Liver (tissue), 9 donors: Measurements from ENCODE around the gene COLEC12. TPM values are rescaled to one million over a fixed set of nuclear protein-coding genes. Genes with fewer than 3 reads are reported as not detected.

ENCODE experiments used
- DNase-seq: peaks from one replicate; pipeline ENCODE4 v3.0.0-alpha.2; 2017; ENCODE audit warnings: low spot score
- H3K27ac ChIP-seq, 2 donors: one replicate each; pipeline ENCODE4 v1.7.0; 2013; ENCODE audit warnings: inconsistent platforms in 2 of 2, low read length in 2 of 2, control low read depth in 1 of 2, low read depth in 1 of 2, mild to moderate bottlenecking in 1 of 2
- H3K27me3 ChIP-seq, 4 donors: one replicate each; pipeline versions ENCODE4 v1.6.1 to v1.7.0; 2013; ENCODE audit warnings: low read length in 3 of 4, inconsistent platforms in 1 of 4, mild to moderate bottlenecking in 1 of 4, moderate library complexity in 1 of 4; ENCODE audit not compliant: control insufficient read depth in 4 of 4, insufficient read depth in 4 of 4
- H3K36me3 ChIP-seq, 4 donors: one replicate each; pipeline versions ENCODE4 v1.6.1 to v1.7.0; 2013; ENCODE audit warnings: low read length in 3 of 4, mild to moderate bottlenecking in 3 of 4, low read depth in 1 of 4, moderate library complexity in 1 of 4; ENCODE audit not compliant: control insufficient read depth in 4 of 4, insufficient read depth in 3 of 4
- H3K4me1 ChIP-seq, 4 donors: one replicate each; pipeline versions ENCODE4 v1.6.1 to v1.7.0; 2013; ENCODE audit warnings: low read length in 3 of 4, mild to moderate bottlenecking in 3 of 4, moderate library complexity in 1 of 4; ENCODE audit not compliant: control insufficient read depth in 4 of 4, insufficient read depth in 4 of 4
- H3K4me3 ChIP-seq, 3 donors: one replicate each; pipeline versions ENCODE4 v1.6.1 to v1.7.0; 2013; ENCODE audit warnings: low read length in 3 of 3, control low read depth in 1 of 3, low read depth in 1 of 3, mild to moderate bottlenecking in 1 of 3
- H3K9ac ChIP-seq, 2 donors: one replicate each; pipeline ENCODE4 v1.7.0; 2013; ENCODE audit warnings: low read length in 2 of 2, mild to moderate bottlenecking in 2 of 2, moderate library complexity in 2 of 2, control low read depth in 1 of 2, low read depth in 1 of 2
- H3K9me3 ChIP-seq, 4 donors: one replicate each; pipeline versions ENCODE4 v1.6.1 to v1.7.0; 2013; ENCODE audit warnings: low read length in 3 of 4; ENCODE audit not compliant: control insufficient read depth in 4 of 4
- ATF3 ChIP-seq: IDR thresholded peaks from 2 replicates; pipeline ENCODE4 v1.6.1; 2016; ENCODE audit warnings: antibody characterized with exemption
- CTCF ChIP-seq: fragments of 150-350 bp; IDR thresholded peaks from 2 replicates; pipeline ENCODE4 v1.5.1; 2017; ENCODE audit warnings: improper control_type of control experiment, low read depth, low read length; ENCODE audit not compliant: missing input control
- EGR1 ChIP-seq, 2 donors: IDR thresholded peaks; 2 replicates each; pipeline ENCODE4 v1.6.1; 2016 to 2018; ENCODE audit warnings: antibody characterized with exemption in 2 of 2, low read depth in 2 of 2
- FOXA2 ChIP-seq: IDR thresholded peaks from 2 replicates; pipeline ENCODE4 v1.6.1; 2016; ENCODE audit warnings: antibody characterized with exemption
- GABPA ChIP-seq, 2 donors: IDR thresholded peaks in 1 of 2; conservative IDR thresholded peaks in 1 of 2; 2 replicates each; pipeline ENCODE4 v1.6.1; 2016; ENCODE audit warnings: antibody characterized with exemption in 2 of 2, mild to moderate bottlenecking in 1 of 2, moderate library complexity in 1 of 2
- HNF4A ChIP-seq, 2 donors: conservative IDR thresholded peaks; 2 replicates each; pipeline ENCODE4 v1.6.1; 2016; ENCODE audit warnings: antibody characterized with exemption in 2 of 2, mild to moderate bottlenecking in 2 of 2
- HNF4G ChIP-seq: IDR thresholded peaks from 2 replicates; pipeline ENCODE4 v1.6.1; 2016; ENCODE audit warnings: antibody characterized with exemption
- NR2F2 ChIP-seq: IDR thresholded peaks from 2 replicates; pipeline ENCODE4 v1.6.1; 2016; ENCODE audit warnings: antibody characterized with exemption
- RAD21 ChIP-seq, 2 donors: IDR thresholded peaks; 2 replicates each; pipeline ENCODE4 v1.6.1; 2016; ENCODE audit warnings: antibody characterized with exemption in 2 of 2, mild to moderate bottlenecking in 2 of 2
- REST ChIP-seq: IDR thresholded peaks from 2 replicates; pipeline ENCODE4 v1.6.1; 2016; ENCODE audit warnings: antibody characterized with exemption, mild to moderate bottlenecking
- RXRA ChIP-seq, 2 donors: IDR thresholded peaks; 2 replicates each; pipeline ENCODE4 v1.6.1; 2017 to 2018; ENCODE audit warnings: antibody characterized with exemption in 2 of 2, mild to moderate bottlenecking in 1 of 2
- SP1 ChIP-seq: IDR thresholded peaks from 2 replicates; pipeline ENCODE4 v1.6.1; 2018; ENCODE audit warnings: antibody characterized with exemption, mild to moderate bottlenecking
- TAF1 ChIP-seq: conservative IDR thresholded peaks from 2 replicates; pipeline ENCODE4 v1.6.1; 2016; ENCODE audit warnings: antibody characterized with exemption, mild to moderate bottlenecking
- YY1 ChIP-seq: IDR thresholded peaks from 2 replicates; pipeline ENCODE4 v1.6.1; 2016; ENCODE audit warnings: antibody characterized with exemption, mild to moderate bottlenecking
- WGBS: extraction: QIAGEN DNeasy Blood & Tissue Kit; methylation state at CpG from one replicate; pipeline ENCODE4 v1.1.7; 2013; 5-methylcytosine and 5-hydroxymethylcytosine counted together
- polyA plus RNA-seq, 2 donors: library from polyadenylated mRNA; stranded (reverse) in 1 of 2; unstranded in 1 of 2; fragments of 200-250 nt in 1 of 2; fragments of >200 nt in 1 of 2; fragmentation: Nextera tagmentation in 1 of 2; extraction: Ambion mirVana in 1 of 2; gene quantifications; one replicate each; pipeline versions ENCODE4 v1.2.1 to v1.2.3, GENCODE V29; 2013 to 2015
- total RNA-seq, 2 donors: library from RNA; depleted of rRNA; stranded (reverse); fragments of >200 nt; gene quantifications; one replicate each; pipeline ENCODE4 v1.2.3, GENCODE V29; 2014
- TF ChIP-seq, protein P1 (sequence below): IDR thresholded peaks from 2 replicates; pipeline ENCODE4 v1.6.1; 2016; ENCODE audit warnings: antibody characterized with exemption
- TF ChIP-seq, protein P2 (sequence below): IDR thresholded peaks from 2 replicates; pipeline ENCODE4 v1.6.1; 2016; ENCODE audit warnings: antibody characterized with exemption
- donor health status: healthy.
- donor health status: healthy.
- donor health status: healthy.
- donor health status: healthy.
- donor health status: healthy.

Gene COLEC12
- total and polyA plus RNA-seq, 4 donors: 0.03 to 1.6 (median 0.28) TPM

DNA sequence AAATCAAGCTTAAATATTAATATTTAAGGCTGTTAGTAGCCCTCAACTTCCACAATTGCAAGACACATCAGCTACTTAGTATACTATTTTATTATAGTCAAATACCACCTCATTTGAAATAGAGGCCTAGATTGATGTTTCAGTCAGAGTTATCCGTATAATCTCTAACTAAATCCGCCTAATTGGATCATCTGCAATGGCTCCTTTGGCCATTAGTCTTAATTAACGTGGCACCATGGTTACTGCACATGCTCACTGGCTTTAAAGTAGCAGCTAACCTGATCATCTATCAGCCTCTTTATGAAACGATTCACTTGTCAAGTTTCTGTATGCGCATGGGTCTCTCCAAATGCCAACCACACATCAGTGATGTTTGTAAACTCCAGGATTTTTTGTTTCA lies 112.3 kb downstream of the COLEC12 start:
- Histone ChIP-seq H3K27ac (no peak overlapping the region), H3K4me1 (no peaks in the 10 kb centered on the region), H3K36me3 (no peaks in the 10 kb centered on the region), H3K9me3 (no peaks in the 10 kb centered on the region), H3K27me3 (no peaks in the 10 kb centered on the region), H3K9ac (no peak overlapping the region), H3K4me3 (no peak overlapping the region)
- TF ChIP-seq YY1: no peak
- no peak for TF ChIP-seq CTCF
- TF ChIP-seq REST: no peak
- no peak for TF ChIP-seq GABPA (IDR thresholded peaks at IDR 0.05 in 1 of 2, conservative IDR thresholded peaks at IDR 0.05 in 1 of 2)
- no peak for TF ChIP-seq HNF4A (conservative IDR thresholded peaks at IDR 0.05)
- TF ChIP-seq SP1: no peak
- TF ChIP-seq FOXA2: no peak
- TF ChIP-seq EGR1 (IDR thresholded peaks at IDR 0.05; ENCODE audit: low read depth in 2 of 2): no peak
- no peak for TF ChIP-seq RXRA (IDR thresholded peaks at IDR 0.05)
- TF ChIP-seq, protein P1, sequence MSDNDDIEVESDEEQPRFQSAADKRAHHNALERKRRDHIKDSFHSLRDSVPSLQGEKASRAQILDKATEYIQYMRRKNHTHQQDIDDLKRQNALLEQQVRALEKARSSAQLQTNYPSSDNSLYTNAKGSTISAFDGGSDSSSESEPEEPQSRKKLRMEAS: no peak
- TF ChIP-seq, protein P2, sequence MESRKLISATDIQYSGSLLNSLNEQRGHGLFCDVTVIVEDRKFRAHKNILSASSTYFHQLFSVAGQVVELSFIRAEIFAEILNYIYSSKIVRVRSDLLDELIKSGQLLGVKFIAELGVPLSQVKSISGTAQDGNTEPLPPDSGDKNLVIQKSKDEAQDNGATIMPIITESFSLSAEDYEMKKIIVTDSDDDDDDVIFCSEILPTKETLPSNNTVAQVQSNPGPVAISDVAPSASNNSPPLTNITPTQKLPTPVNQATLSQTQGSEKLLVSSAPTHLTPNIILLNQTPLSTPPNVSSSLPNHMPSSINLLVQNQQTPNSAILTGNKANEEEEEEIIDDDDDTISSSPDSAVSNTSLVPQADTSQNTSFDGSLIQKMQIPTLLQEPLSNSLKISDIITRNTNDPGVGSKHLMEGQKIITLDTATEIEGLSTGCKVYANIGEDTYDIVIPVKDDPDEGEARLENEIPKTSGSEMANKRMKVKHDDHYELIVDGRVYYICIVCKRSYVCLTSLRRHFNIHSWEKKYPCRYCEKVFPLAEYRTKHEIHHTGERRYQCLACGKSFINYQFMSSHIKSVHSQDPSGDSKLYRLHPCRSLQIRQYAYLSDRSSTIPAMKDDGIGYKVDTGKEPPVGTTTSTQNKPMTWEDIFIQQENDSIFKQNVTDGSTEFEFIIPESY: no peak
- TF ChIP-seq HNF4G: no peak
- no peak for TF ChIP-seq NR2F2
- TF ChIP-seq TAF1: no peak
- no peak for DNase-seq
- WGBS: 86% methylated on average over 5 of the region's 5 CpGs

GRCh38 chr18:386994-387393 lies 113.5 kb downstream of the COLEC12 start:
- H3K27ac ChIP-seq: no peak overlapping the region
- H3K27me3 ChIP-seq: no peaks in the 10 kb centered on the region
- no peak overlapping the region for H3K4me3 ChIP-seq
- WGBS: 89% methylated on average over 6 of the region's 6 CpGs
- no peaks in the 10 kb centered on the region for H3K36me3 ChIP-seq
- no peak for TF ChIP-seq RAD21 (IDR thresholded peaks at IDR 0.05)
- no peak for TF ChIP-seq ATF3
- TF ChIP-seq, protein P2: no peak
- no peak for TF ChIP-seq NR2F2
- TF ChIP-seq, protein P1: no peak
- TF ChIP-seq GABPA (IDR thresholded peaks at IDR 0.05 in 1 of 2, conservative IDR thresholded peaks at IDR 0.05 in 1 of 2): no peak
- TF ChIP-seq YY1: no peak
- no peak for TF ChIP-seq HNF4G
- no peak for TF ChIP-seq RXRA (IDR thresholded peaks at IDR 0.05)
- no peak for TF ChIP-seq EGR1 (IDR thresholded peaks at IDR 0.05; ENCODE audit: low read depth in 2 of 2)
- TF ChIP-seq HNF4A (conservative IDR thresholded peaks at IDR 0.05): no peak
- DNase-seq: no peak
- H3K9me3 ChIP-seq: no peaks in the 10 kb centered on the region
- no peak overlapping the region for H3K9ac ChIP-seq
- H3K4me1 ChIP-seq: no peaks in the 10 kb centered on the region
